ENCODE data around the gene TLL1. TPM values are rescaled to one million over a fixed set of nuclear protein-coding genes. Genes with fewer than 3 reads are reported as not detected.
A peak's percentile ranks its signal among the peaks of the same experiment; 100 is the strongest.

Gene TLL1
- total and polyA plus RNA-seq, 2 donors: 0.24 to 0.59 TPM

GRCh38 chr4:166044871-166045270, 171.8 kb downstream of the TLL1 start:
- Histone ChIP-seq H3K4me3 (ENCODE audit: low read length in 2 of 2) (no peak overlapping the region), H3K27ac (ENCODE audit: low read depth in 1 of 2, low read length in 1 of 2) (no peak overlapping the region), H3K27me3 (ENCODE audit: control insufficient read depth in 2 of 2, insufficient read depth in 1 of 2, low read length in 1 of 2) (no peaks in the 10 kb centered on the region), H3K4me1 (ENCODE audit: control insufficient read depth in 2 of 2, insufficient read depth in 2 of 2, low read length in 2 of 2) (no peaks in the 10 kb centered on the region), H3K9me3 (ENCODE audit: control insufficient read depth in 2 of 2, insufficient read depth in 1 of 2, low read length in 1 of 2) (no peaks in the 10 kb centered on the region), H3K36me3 (ENCODE audit: control insufficient read depth in 2 of 2, insufficient read depth in 2 of 2, low read length in 1 of 2) (no peaks in the 10 kb centered on the region)
- no peak for DNase-seq (ENCODE audit: low read depth in 6 of 9, low spot score in 9 of 9)

DNA sequence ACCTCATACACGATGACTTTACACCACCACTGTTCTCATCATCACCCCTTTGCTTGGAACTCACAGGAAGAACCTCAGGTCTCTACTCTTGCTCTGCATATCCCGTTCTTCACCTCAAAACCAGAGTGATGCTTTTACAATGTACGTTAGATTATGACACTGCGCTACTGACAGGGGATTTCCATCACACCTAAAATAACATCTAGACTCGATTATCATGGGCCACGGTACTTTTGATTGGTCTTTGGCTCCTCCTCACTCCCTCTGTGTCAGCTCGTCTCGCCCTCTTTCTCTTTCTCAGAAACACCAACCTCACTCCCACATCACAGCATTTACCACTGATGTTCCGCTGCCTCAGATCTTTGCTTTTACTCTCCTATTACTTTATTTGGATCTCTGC, 172.4 kb downstream of the TLL1 start:
- Histone ChIP-seq H3K36me3 (ENCODE audit: control insufficient read depth in 2 of 2, insufficient read depth in 2 of 2, low read length in 1 of 2) (no peaks in the 10 kb centered on the region), H3K9me3 (ENCODE audit: control insufficient read depth in 2 of 2, insufficient read depth in 1 of 2, low read length in 1 of 2) (no peaks in the 10 kb centered on the region), H3K4me3 (ENCODE audit: low read length in 2 of 2) (no peak overlapping the region), H3K27ac (ENCODE audit: low read depth in 1 of 2, low read length in 1 of 2) (no peak overlapping the region), H3K27me3 (ENCODE audit: control insufficient read depth in 2 of 2, insufficient read depth in 1 of 2, low read length in 1 of 2) (no peaks in the 10 kb centered on the region), H3K4me1 (ENCODE audit: control insufficient read depth in 2 of 2, insufficient read depth in 2 of 2, low read length in 2 of 2) (no peaks in the 10 kb centered on the region)
- DNase-seq (ENCODE audit: low read depth in 6 of 9, low spot score in 9 of 9): peak in 4 of 9 donors; percentile 2 to 25 (median 8)
- 89% methylated on average over 9 of the region's 9 CpGs for WGBS

GRCh38 chr4:166049036-166049435, 176.0 kb downstream of the TLL1 start:
- Histone ChIP-seq H3K4me1 (ENCODE audit: control insufficient read depth in 2 of 2, insufficient read depth in 2 of 2, low read length in 2 of 2) (no peaks in the 10 kb centered on the region), H3K4me3 (ENCODE audit: low read length in 2 of 2) (no peak overlapping the region), H3K9me3 (ENCODE audit: control insufficient read depth in 2 of 2, insufficient read depth in 1 of 2, low read length in 1 of 2) (no peaks in the 10 kb centered on the region), H3K27me3 (ENCODE audit: control insufficient read depth in 2 of 2, insufficient read depth in 1 of 2, low read length in 1 of 2) (no peaks in the 10 kb centered on the region), H3K27ac (ENCODE audit: low read depth in 1 of 2, low read length in 1 of 2) (no peak overlapping the region), H3K36me3 (ENCODE audit: control insufficient read depth in 2 of 2, insufficient read depth in 2 of 2, low read length in 1 of 2) (no peaks in the 10 kb centered on the region)
- 95% methylated on average over 5 of the region's 5 CpGs for WGBS
- DNase-seq (ENCODE audit: low read depth in 6 of 9, low spot score in 9 of 9): no peak

DNA sequence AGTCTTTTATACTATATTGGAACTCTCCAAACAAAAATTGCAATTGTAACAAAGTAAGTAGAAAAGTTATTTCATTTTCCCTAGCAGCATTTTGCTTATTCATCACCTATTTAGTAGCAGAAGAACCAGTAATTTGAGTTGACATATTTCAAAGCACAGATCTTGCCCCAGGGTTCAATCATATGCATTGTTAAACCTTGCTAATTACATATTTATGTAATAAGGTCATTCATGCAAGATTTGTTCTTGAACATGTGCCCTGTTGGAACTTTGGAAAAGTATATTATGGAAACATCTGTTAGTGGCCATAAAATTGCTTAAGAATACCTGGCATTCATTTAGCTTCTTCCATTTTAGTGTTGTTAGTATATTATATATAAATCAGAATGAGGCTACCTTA, 191.7 kb downstream of the TLL1 start:
- no peak for DNase-seq (ENCODE audit: low read depth in 6 of 9, low spot score in 9 of 9)
- H3K4me1 ChIP-seq (ENCODE audit: control insufficient read depth in 2 of 2, insufficient read depth in 2 of 2, low read length in 2 of 2): no peaks in the 10 kb centered on the region
- no peaks in the 10 kb centered on the region for H3K9me3 ChIP-seq (ENCODE audit: control insufficient read depth in 2 of 2, insufficient read depth in 1 of 2, low read length in 1 of 2)
- no peak overlapping the region for H3K27ac ChIP-seq (ENCODE audit: low read depth in 1 of 2, low read length in 1 of 2)
- H3K4me3 ChIP-seq (ENCODE audit: low read length in 2 of 2): no peak overlapping the region
- no peaks in the 10 kb centered on the region for H3K36me3 ChIP-seq (ENCODE audit: control insufficient read depth in 2 of 2, insufficient read depth in 2 of 2, low read length in 1 of 2)
- H3K27me3 ChIP-seq (ENCODE audit: control insufficient read depth in 2 of 2, insufficient read depth in 1 of 2, low read length in 1 of 2): no peaks in the 10 kb centered on the region

DNA sequence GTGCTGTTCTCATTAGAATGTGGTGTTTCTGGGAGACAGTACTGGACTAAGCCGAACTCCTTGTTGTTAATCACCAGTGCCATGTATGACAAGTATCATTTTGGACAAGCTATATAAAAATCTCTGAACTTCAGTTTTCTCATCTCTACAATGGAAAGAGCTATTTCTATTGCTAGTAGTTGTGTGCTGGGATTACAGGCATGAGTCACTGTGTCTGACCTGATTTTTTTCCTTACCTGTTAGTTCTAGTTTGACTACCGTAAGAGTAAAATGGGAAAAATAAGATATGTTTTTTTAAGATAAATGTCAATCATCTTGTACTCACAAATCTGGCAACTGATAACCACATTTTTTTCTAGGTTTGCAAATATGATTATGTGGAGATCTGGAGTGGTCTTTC, 192.3 kb downstream of the TLL1 start:
- Histone ChIP-seq H3K27me3 (ENCODE audit: control insufficient read depth in 2 of 2, insufficient read depth in 1 of 2, low read length in 1 of 2) (no peaks in the 10 kb centered on the region), H3K9me3 (ENCODE audit: control insufficient read depth in 2 of 2, insufficient read depth in 1 of 2, low read length in 1 of 2) (no peaks in the 10 kb centered on the region), H3K36me3 (ENCODE audit: control insufficient read depth in 2 of 2, insufficient read depth in 2 of 2, low read length in 1 of 2) (no peaks in the 10 kb centered on the region), H3K4me3 (ENCODE audit: low read length in 2 of 2) (no peak overlapping the region), H3K4me1 (ENCODE audit: control insufficient read depth in 2 of 2, insufficient read depth in 2 of 2, low read length in 2 of 2) (no peaks in the 10 kb centered on the region), H3K27ac (ENCODE audit: low read depth in 1 of 2, low read length in 1 of 2) (no peak overlapping the region)
- 97% methylated on average over 2 of the region's 2 CpGs for WGBS
- DNase-seq (ENCODE audit: low read depth in 6 of 9, low spot score in 9 of 9): no peak

GRCh38 chr4:166066936-166067335, 193.9 kb downstream of the TLL1 start:
- no peak overlapping the region for H3K4me3 ChIP-seq (ENCODE audit: low read length in 2 of 2)
- no peak overlapping the region for H3K27ac ChIP-seq (ENCODE audit: low read depth in 1 of 2, low read length in 1 of 2)
- no peaks in the 10 kb centered on the region for H3K9me3 ChIP-seq (ENCODE audit: control insufficient read depth in 2 of 2, insufficient read depth in 1 of 2, low read length in 1 of 2)
- no peaks in the 10 kb centered on the region for H3K36me3 ChIP-seq (ENCODE audit: control insufficient read depth in 2 of 2, insufficient read depth in 2 of 2, low read length in 1 of 2)
- DNase-seq (ENCODE audit: low read depth in 6 of 9, low spot score in 9 of 9): no peak
- WGBS: 97% methylated on average over 1 of the region's 1 CpG
- no peaks in the 10 kb centered on the region for H3K27me3 ChIP-seq (ENCODE audit: control insufficient read depth in 2 of 2, insufficient read depth in 1 of 2, low read length in 1 of 2)
- H3K4me1 ChIP-seq (ENCODE audit: control insufficient read depth in 2 of 2, insufficient read depth in 2 of 2, low read length in 2 of 2): no peaks in the 10 kb centered on the region

GRCh38 chr4:166067915-166068314, 194.9 kb downstream of the TLL1 start:
- Histone ChIP-seq H3K4me3 (ENCODE audit: low read length in 2 of 2) (no peak overlapping the region), H3K27me3 (ENCODE audit: control insufficient read depth in 2 of 2, insufficient read depth in 1 of 2, low read length in 1 of 2) (no peaks in the 10 kb centered on the region), H3K9me3 (ENCODE audit: control insufficient read depth in 2 of 2, insufficient read depth in 1 of 2, low read length in 1 of 2) (no peaks in the 10 kb centered on the region), H3K36me3 (ENCODE audit: control insufficient read depth in 2 of 2, insufficient read depth in 2 of 2, low read length in 1 of 2) (no peaks in the 10 kb centered on the region), H3K4me1 (ENCODE audit: control insufficient read depth in 2 of 2, insufficient read depth in 2 of 2, low read length in 2 of 2) (no peaks in the 10 kb centered on the region), H3K27ac (ENCODE audit: low read depth in 1 of 2, low read length in 1 of 2) (no peak overlapping the region)
- 95% methylated on average over 1 of the region's 1 CpG for WGBS
- DNase-seq (ENCODE audit: low read depth in 6 of 9, low spot score in 9 of 9): no peak

GRCh38 chr4:166073783-166074182, 200.7 kb downstream of the TLL1 start:
- no peaks in the 10 kb centered on the region for H3K36me3 ChIP-seq (ENCODE audit: control insufficient read depth in 2 of 2, insufficient read depth in 2 of 2, low read length in 1 of 2)
- H3K9me3 ChIP-seq (ENCODE audit: control insufficient read depth in 2 of 2, insufficient read depth in 1 of 2, low read length in 1 of 2): no peaks in the 10 kb centered on the region
- H3K27ac ChIP-seq (ENCODE audit: low read depth in 1 of 2, low read length in 1 of 2): no peak overlapping the region
- H3K4me3 ChIP-seq (ENCODE audit: low read length in 2 of 2): no peak overlapping the region
- no peaks in the 10 kb centered on the region for H3K27me3 ChIP-seq (ENCODE audit: control insufficient read depth in 2 of 2, insufficient read depth in 1 of 2, low read length in 1 of 2)
- WGBS: 91% methylated on average over 6 of the region's 6 CpGs
- H3K4me1 ChIP-seq (ENCODE audit: control insufficient read depth in 2 of 2, insufficient read depth in 2 of 2, low read length in 2 of 2): no peaks in the 10 kb centered on the region
- no peak for DNase-seq (ENCODE audit: low read depth in 6 of 9, low spot score in 9 of 9)

DNA sequence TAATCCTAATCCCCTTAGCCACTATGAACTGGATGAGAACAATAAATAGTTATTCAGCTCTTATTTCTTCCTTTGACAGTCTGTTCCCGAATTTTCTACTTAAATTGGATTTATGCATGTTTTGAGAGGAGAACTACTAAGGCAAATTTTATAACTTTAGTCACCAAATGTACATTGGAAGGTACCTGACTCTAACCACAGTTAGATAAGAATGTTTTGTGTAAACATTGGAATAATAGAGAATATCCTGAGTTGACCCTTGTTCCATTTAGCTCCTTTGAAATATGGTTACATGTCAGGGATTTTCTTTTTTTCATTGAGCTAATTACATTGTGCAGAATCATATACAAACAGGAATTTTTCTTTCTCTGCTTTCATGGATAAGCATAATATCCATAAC, 202.6 kb downstream of the TLL1 start:
- Histone ChIP-seq H3K27me3 (ENCODE audit: control insufficient read depth in 2 of 2, insufficient read depth in 1 of 2, low read length in 1 of 2) (no peaks in the 10 kb centered on the region), H3K27ac (ENCODE audit: low read depth in 1 of 2, low read length in 1 of 2) (no peak overlapping the region), H3K4me1 (ENCODE audit: control insufficient read depth in 2 of 2, insufficient read depth in 2 of 2, low read length in 2 of 2) (no peaks in the 10 kb centered on the region), H3K9me3 (ENCODE audit: control insufficient read depth in 2 of 2, insufficient read depth in 1 of 2, low read length in 1 of 2) (no peaks in the 10 kb centered on the region), H3K4me3 (ENCODE audit: low read length in 2 of 2) (no peak overlapping the region), H3K36me3 (ENCODE audit: control insufficient read depth in 2 of 2, insufficient read depth in 2 of 2, low read length in 1 of 2) (no peaks in the 10 kb centered on the region)
- WGBS: 63% methylated on average over 1 of the region's 1 CpG
- DNase-seq (ENCODE audit: low read depth in 6 of 9, low spot score in 9 of 9): no peak

GRCh38 chr4:166077782-166078181, 204.7 kb downstream of the TLL1 start:
- no peaks in the 10 kb centered on the region for H3K36me3 ChIP-seq (ENCODE audit: control insufficient read depth in 2 of 2, insufficient read depth in 2 of 2, low read length in 1 of 2)
- H3K27me3 ChIP-seq (ENCODE audit: control insufficient read depth in 2 of 2, insufficient read depth in 1 of 2, low read length in 1 of 2): no peaks in the 10 kb centered on the region
- H3K4me3 ChIP-seq (ENCODE audit: low read length in 2 of 2): no peak overlapping the region
- no peak for DNase-seq (ENCODE audit: low read depth in 6 of 9, low spot score in 9 of 9)
- H3K27ac ChIP-seq (ENCODE audit: low read depth in 1 of 2, low read length in 1 of 2): no peak overlapping the region
- 95% methylated on average over 4 of the region's 4 CpGs for WGBS
- H3K4me1 ChIP-seq (ENCODE audit: control insufficient read depth in 2 of 2, insufficient read depth in 2 of 2, low read length in 2 of 2): no peaks in the 10 kb centered on the region
- H3K9me3 ChIP-seq (ENCODE audit: control insufficient read depth in 2 of 2, insufficient read depth in 1 of 2, low read length in 1 of 2): no peaks in the 10 kb centered on the region
